Spleen (tissue), 7 donors: ENCODE results near the gene GBP7.

Source experiments
- POLR2A ChIP-seq, 3 donors: fragments of 450-650 bp; IDR thresholded peaks; one replicate each; pipeline ENCODE4 v1.5.1; 2017; ENCODE audit warnings: antibody characterized with exemption in 3 of 3, mild to moderate bottlenecking in 1 of 3
- POLR2AphosphoS5 ChIP-seq, 3 donors: sonication (generic); formaldehyde crosslinking; IDR thresholded peaks; one replicate each; pipeline ENCODE4 v1.5.1; 2017; ENCODE audit warnings: antibody characterized with exemption in 3 of 3
- TF ChIP-seq, protein P1 (sequence below), 11 experiments: fragments of 200-600 bp in 7 of 11; fragments of 450-650 bp in 4 of 11; sonication (generic) in 4 of 11; IDR thresholded peaks in 8 of 11; conservative IDR thresholded peaks in 3 of 11; 1 replicate in 7 of 11; 2 replicates in 4 of 11; pipeline versions ENCODE4 v1.4.0 to v1.8.0; 2016 to 2021; ENCODE audit warnings: antibody characterized with exemption in 11 of 11, inconsistent platforms in 4 of 11, mild to moderate bottlenecking in 1 of 11
- donor health status: DM: no; HTN: no; CAD: no; lungs with moderate emphysema.
- donor health status: DM: no; HTN: no; CAD: no.
- donor health status: DM: no; HTN: no; CAD: no.

DNA sequence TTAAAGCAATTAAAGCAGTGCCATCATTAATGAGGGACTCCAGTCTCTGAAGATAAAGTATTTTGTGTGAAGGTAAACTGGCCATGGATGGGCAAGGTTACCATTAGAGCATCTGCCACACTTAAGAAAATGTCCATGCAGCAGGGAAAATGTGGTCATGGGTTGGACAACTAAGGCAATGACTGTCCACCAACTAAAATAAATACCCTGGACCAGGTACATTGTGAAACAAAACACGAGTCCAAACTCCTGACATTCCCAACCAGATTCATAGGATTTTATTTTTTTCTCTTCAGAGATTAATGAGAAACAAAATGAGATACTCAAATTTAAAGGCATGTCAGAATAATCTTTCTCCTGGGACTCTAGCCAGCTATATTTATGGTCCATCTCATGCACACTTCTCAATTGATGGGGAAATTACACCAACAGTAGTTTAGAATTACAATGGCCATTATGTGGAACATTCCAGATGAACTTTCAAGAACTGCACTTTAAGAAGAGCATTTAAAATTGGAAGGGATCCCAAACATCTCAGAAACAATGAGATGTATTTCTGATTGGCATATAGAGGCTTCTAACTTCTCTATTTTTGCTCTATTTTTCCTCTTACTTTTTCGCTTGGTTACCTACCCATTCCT lies 8.1 kb downstream of the GBP7 start:
- TF ChIP-seq, protein P1, sequence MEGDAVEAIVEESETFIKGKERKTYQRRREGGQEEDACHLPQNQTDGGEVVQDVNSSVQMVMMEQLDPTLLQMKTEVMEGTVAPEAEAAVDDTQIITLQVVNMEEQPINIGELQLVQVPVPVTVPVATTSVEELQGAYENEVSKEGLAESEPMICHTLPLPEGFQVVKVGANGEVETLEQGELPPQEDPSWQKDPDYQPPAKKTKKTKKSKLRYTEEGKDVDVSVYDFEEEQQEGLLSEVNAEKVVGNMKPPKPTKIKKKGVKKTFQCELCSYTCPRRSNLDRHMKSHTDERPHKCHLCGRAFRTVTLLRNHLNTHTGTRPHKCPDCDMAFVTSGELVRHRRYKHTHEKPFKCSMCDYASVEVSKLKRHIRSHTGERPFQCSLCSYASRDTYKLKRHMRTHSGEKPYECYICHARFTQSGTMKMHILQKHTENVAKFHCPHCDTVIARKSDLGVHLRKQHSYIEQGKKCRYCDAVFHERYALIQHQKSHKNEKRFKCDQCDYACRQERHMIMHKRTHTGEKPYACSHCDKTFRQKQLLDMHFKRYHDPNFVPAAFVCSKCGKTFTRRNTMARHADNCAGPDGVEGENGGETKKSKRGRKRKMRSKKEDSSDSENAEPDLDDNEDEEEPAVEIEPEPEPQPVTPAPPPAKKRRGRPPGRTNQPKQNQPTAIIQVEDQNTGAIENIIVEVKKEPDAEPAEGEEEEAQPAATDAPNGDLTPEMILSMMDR (IDR thresholded peaks at IDR 0.05 in 8 of 11, conservative IDR thresholded peaks at IDR 0.05 in 3 of 11), result no peak
- TF ChIP-seq POLR2A (IDR thresholded peaks at IDR 0.05) (no peak), POLR2AphosphoS5 (IDR thresholded peaks at IDR 0.05) (no peak)
